ENCODE measurements around the gene CRPPA. TPM values are rescaled to one million over a fixed set of nuclear protein-coding genes. Genes with fewer than 3 reads are reported as not detected.

CRPPA gene
- total RNA-seq, result 1 to 10 TPM; 2.1 to 4.7 (median 2.5) TPM
- total RNA-seq (2013), result 3.8 TPM

GRCh38 chr7:16421333-16422102 is at the start of gene CRPPA:
CRPPA (minus strand) TSS chr7:16421538; CDS start chr7:16421322, 216 bp downstream.
- no peaks in the 10 kb centered on the region for H3K9me3 Mint-ChIP-seq
- Histone ChIP-seq H3K27ac (ENCODE audit: low read length) (peak within 1 kb of the TSS; percentile 77), H3K27me3 (ENCODE audit: control insufficient read depth, insufficient read depth, low read length) (no peaks in the 10 kb centered on the region), H3K4me1 (ENCODE audit: control insufficient read depth, insufficient read depth, low read length) (peaks cover 15% of the 10 kb centered on the region), H3K9me3 (ENCODE audit: control insufficient read depth, insufficient read depth, low read length) (no peaks in the 10 kb centered on the region), H3K4me3 (ENCODE audit: low read length) (peak within 1 kb of the TSS; percentile 50), H3K36me3 (ENCODE audit: control insufficient read depth, insufficient read depth, low read length) (no peaks in the 10 kb centered on the region)
- 12% methylated on average over 49 of the region's 50 CpGs for WGBS (ENCODE audit: insufficient coverage)
- DNase-seq (peak; percentile 42 to 67), ATAC-seq (peak; percentile 17 to 42 (median 39))
- peak within 1 kb of the TSS; percentile 85 to 91 for H3K27ac Mint-ChIP-seq
- intact Hi-C loops (cut with micrococcal nuclease), result loop anchor here (2.0 kb wide), 2 partner anchors 75 to 223 kb away; partner anchors contain the start of gene ANKMY2
- H3K36me3 Mint-ChIP-seq, result no peaks in the 10 kb centered on the region
- TF ChIP-seq CTCF (IDR thresholded peaks at IDR 0.05), result no peak
- peak within 1 kb of the TSS; percentile 92 for H3K4me3 Mint-ChIP-seq
- H3K27me3 Mint-ChIP-seq (ENCODE audit: low read depth in 2 of 2), result peaks cover 0 to 4% of the 10 kb centered on the region in 2 donors
- H3K4me1 Mint-ChIP-seq, result peaks cover 17 to 21% of the 10 kb centered on the region in 2 donors

GRCh38 chr7:16465469-16466361 is 44.4 kb upstream of the CRPPA start, which contains the start of gene SOSTDC1:
SOSTDC1 (minus strand) TSS chr7:16465738; CDS start chr7:16465668, 70 bp downstream.
- Histone ChIP-seq H3K4me1 (ENCODE audit: control insufficient read depth, insufficient read depth, low read length) (no peaks in the 10 kb centered on the region), H3K4me3 (ENCODE audit: low read length) (no peak within 1 kb of the TSS), H3K27me3 (ENCODE audit: control insufficient read depth, insufficient read depth, low read length) (peaks cover 5% of the 10 kb centered on the region), H3K36me3 (ENCODE audit: control insufficient read depth, insufficient read depth, low read length) (no peaks in the 10 kb centered on the region), H3K27ac (ENCODE audit: low read length) (no peak within 1 kb of the TSS), H3K9me3 (ENCODE audit: control insufficient read depth, insufficient read depth, low read length) (no peaks in the 10 kb centered on the region)
- 32% methylated on average over 9 of the region's 10 CpGs for WGBS (ENCODE audit: insufficient coverage)
- intact Hi-C loops (cut with micrococcal nuclease), result no loop called here
- Mint-ChIP-seq H3K9me3 (no peaks in the 10 kb centered on the region), H3K4me3 (no peak within 1 kb of the TSS), H3K27me3 (ENCODE audit: low read depth in 2 of 2) (peaks cover 0 to 22% of the 10 kb centered on the region in 2 donors), H3K27ac (no peak within 1 kb of the TSS), H3K36me3 (no peaks in the 10 kb centered on the region), H3K4me1 (peaks cover 0 to 6% of the 10 kb centered on the region in 2 donors)
- TF ChIP-seq CTCF (IDR thresholded peaks at IDR 0.05), result no peak
- no peak for DNase-seq
- no peak for ATAC-seq

GRCh38 chr7:16463949-16464715 is 42.8 kb upstream of the CRPPA start:
- no peaks in the 10 kb centered on the region for H3K9me3 Mint-ChIP-seq
- ATAC-seq (no peak), DNase-seq (no peak)
- Histone ChIP-seq H3K36me3 (ENCODE audit: control insufficient read depth, insufficient read depth, low read length) (no peaks in the 10 kb centered on the region), H3K27me3 (ENCODE audit: control insufficient read depth, insufficient read depth, low read length) (peaks cover 5% of the 10 kb centered on the region), H3K27ac (ENCODE audit: low read length) (no peak overlapping the region), H3K4me1 (ENCODE audit: control insufficient read depth, insufficient read depth, low read length) (no peaks in the 10 kb centered on the region), H3K9me3 (ENCODE audit: control insufficient read depth, insufficient read depth, low read length) (no peaks in the 10 kb centered on the region), H3K4me3 (ENCODE audit: low read length) (no peak overlapping the region)
- intact Hi-C loops (cut with micrococcal nuclease), result no loop called here
- peaks cover 0 to 22% of the 10 kb centered on the region in 2 donors for H3K27me3 Mint-ChIP-seq (ENCODE audit: low read depth in 2 of 2)
- WGBS (ENCODE audit: insufficient coverage), result 83% methylated on average over 8 of the region's 10 CpGs
- no peaks in the 10 kb centered on the region for H3K36me3 Mint-ChIP-seq
- no peak for TF ChIP-seq CTCF (IDR thresholded peaks at IDR 0.05)
- H3K4me3 Mint-ChIP-seq, result no peak overlapping the region
- H3K4me1 Mint-ChIP-seq, result peaks cover 0 to 6% of the 10 kb centered on the region in 2 donors
- H3K27ac Mint-ChIP-seq, result no peak overlapping the region

Data from natural killer cell (primary cell).